Vagina (tissue), 2 donors: Measurements from ENCODE around the gene CAAP1. TPM values are rescaled to one million over a fixed set of nuclear protein-coding genes. Genes with fewer than 3 reads are reported as not detected.

Experiments used
- DNase-seq, 2 donors: peaks; one replicate each; pipeline ENCODE4 v3.0.0-alpha.2; 2017; ENCODE audit errors: extremely low spot score in 2 of 2
- H3K27ac ChIP-seq: fragments of 200-600 bp; sonication (generic); one replicate; pipeline ENCODE4 v1.5.1; 2019
- H3K27me3 ChIP-seq: fragments of 200-600 bp; sonication (generic); one replicate; pipeline ENCODE4 v1.5.1; 2019
- H3K36me3 ChIP-seq, 2 donors: fragments of 200-600 bp; sonication (generic); one replicate each; pipeline ENCODE4 v1.5.1; 2017 to 2019
- H3K4me1 ChIP-seq: fragments of 200-600 bp; sonication (generic); one replicate; pipeline ENCODE4 v1.5.1; 2019
- H3K4me3 ChIP-seq, 2 donors: fragments of 200-600 bp; sonication (generic); 1 replicate in 1 of 2; 2 replicates in 1 of 2; pipeline ENCODE4 v1.5.1; 2016 to 2019
- H3K9me3 ChIP-seq: fragments of 200-600 bp; sonication (generic); one replicate; pipeline ENCODE4 v1.5.1; 2019
- CTCF ChIP-seq, 3 experiments: fragments of 450-650 bp in 2 of 3; fragments of 200-600 bp in 1 of 3; sonication (generic) in 1 of 3; IDR thresholded peaks; one replicate each; pipeline ENCODE4 v1.5.1; 2017 to 2019; ENCODE audit warnings: antibody characterized with exemption in 3 of 3, mild to moderate bottlenecking in 2 of 3, moderate library complexity in 2 of 3
- POLR2A ChIP-seq, 2 donors: fragments of 450-650 bp; IDR thresholded peaks; one replicate each; pipeline ENCODE4 v1.6.1; 2017; ENCODE audit warnings: antibody characterized with exemption in 2 of 2, mild to moderate bottlenecking in 2 of 2, moderate library complexity in 2 of 2
- POLR2AphosphoS5 ChIP-seq, 2 donors: sonication (generic); formaldehyde crosslinking; IDR thresholded peaks; one replicate each; pipeline ENCODE4 v1.9.0; 2017; ENCODE audit warnings: antibody characterized with exemption in 2 of 2, mild to moderate bottlenecking in 2 of 2, low read depth in 1 of 2; ENCODE audit not compliant: insufficient read depth in 1 of 2
- intact Hi-C: fragments of 100-400 bp; cut with DNase I; formaldehyde crosslinking; loops from one replicate; pipeline ENCODE4 v1.15.1; 2023
- total RNA-seq: library from RNA; depleted of rRNA; stranded (reverse); fragments of >200 nt; gene quantifications from one replicate; pipeline ENCODE4 v1.2.3, GENCODE V29; 2016

Gene CAAP1
- total RNA-seq, 1 donor from 2014 or later = 10.6 TPM

GRCh38 chr9:26904671-26905070 is 12.1 kb upstream of the CAAP1 start:
- Histone ChIP-seq H3K4me1 (no peaks in the 10 kb centered on the region), H3K9me3 (no peaks in the 10 kb centered on the region), H3K36me3 (peaks cover 0 to 41% of the 10 kb centered on the region in 2 donors), H3K27ac (no peak overlapping the region), H3K4me3 (no peak overlapping the region), H3K27me3 (no peaks in the 10 kb centered on the region)
- no peak for DNase-seq
- no peak for TF ChIP-seq CTCF (IDR thresholded peaks at IDR 0.05)
- TF ChIP-seq POLR2AphosphoS5 (IDR thresholded peaks at IDR 0.05; ENCODE audit: insufficient read depth in 1 of 2, low read depth in 1 of 2) = no peak
- no peak for TF ChIP-seq POLR2A (IDR thresholded peaks at IDR 0.05)
- intact Hi-C loops = no loop called here

GRCh38 chr9:26904070-26904469 is 11.5 kb upstream of the CAAP1 start:
- no peaks in the 10 kb centered on the region for H3K9me3 ChIP-seq
- intact Hi-C loops = no loop called here
- TF ChIP-seq POLR2AphosphoS5 (IDR thresholded peaks at IDR 0.05; ENCODE audit: insufficient read depth in 1 of 2, low read depth in 1 of 2) (no peak), CTCF (IDR thresholded peaks at IDR 0.05) (no peak), POLR2A (IDR thresholded peaks at IDR 0.05) (no peak)
- H3K4me3 ChIP-seq = no peak overlapping the region
- H3K4me1 ChIP-seq = no peaks in the 10 kb centered on the region
- H3K36me3 ChIP-seq = peaks cover 0 to 38% of the 10 kb centered on the region in 2 donors
- H3K27me3 ChIP-seq = no peaks in the 10 kb centered on the region
- DNase-seq = no peak
- H3K27ac ChIP-seq = no peak overlapping the region

- Histone ChIP-seq H3K4me1 (peaks cover 19% of the 10 kb centered on the region), H3K27ac (peak overlapping the region; percentile 89), H3K4me3 (peak overlapping the region; percentile 84 to 95), H3K9me3 (no peaks in the 10 kb centered on the region), H3K36me3 (no peaks in the 10 kb centered on the region), H3K27me3 (no peaks in the 10 kb centered on the region)
- intact Hi-C loops = loop anchor here (10.0 kb wide), 1 partner anchor 52 kb away; the partner anchor contains the start of gene PLAA
- TF ChIP-seq CTCF (IDR thresholded peaks at IDR 0.05) (no peak), POLR2A (IDR thresholded peaks at IDR 0.05) (no peak), POLR2AphosphoS5 (IDR thresholded peaks at IDR 0.05; ENCODE audit: insufficient read depth in 1 of 2, low read depth in 1 of 2) (no peak)
- DNase-seq = no peak
Observed at GRCh38 chr9:26893030-26893676, 551 bp upstream of the CAAP1 start.

- no peak for DNase-seq
- H3K4me1 ChIP-seq = peaks cover 19% of the 10 kb centered on the region
- peak overlapping the region; percentile 84 to 95 for H3K4me3 ChIP-seq
- H3K36me3 ChIP-seq = no peaks in the 10 kb centered on the region
- H3K27me3 ChIP-seq = no peaks in the 10 kb centered on the region
- peak overlapping the region; percentile 89 for H3K27ac ChIP-seq
- intact Hi-C loops = loop anchor here (10.0 kb wide), 1 partner anchor 53 kb away; the partner anchor contains the start of gene PLAA
- TF ChIP-seq POLR2AphosphoS5 (IDR thresholded peaks at IDR 0.05; ENCODE audit: insufficient read depth in 1 of 2, low read depth in 1 of 2) = no peak
- TF ChIP-seq POLR2A (IDR thresholded peaks at IDR 0.05) = no peak
- TF ChIP-seq CTCF (IDR thresholded peaks at IDR 0.05) = no peak
- H3K9me3 ChIP-seq = no peaks in the 10 kb centered on the region
Observed at GRCh38 chr9:26891726-26892125, 876 bp downstream of the CAAP1 start.

- intact Hi-C loops = no loop called here
- Histone ChIP-seq H3K27me3 (no peaks in the 10 kb centered on the region), H3K27ac (no peak overlapping the region), H3K9me3 (no peaks in the 10 kb centered on the region), H3K4me1 (peaks cover 19% of the 10 kb centered on the region), H3K4me3 (no peak overlapping the region), H3K36me3 (peaks cover 0 to 1% of the 10 kb centered on the region in 2 donors)
- DNase-seq = no peak
- TF ChIP-seq POLR2AphosphoS5 (IDR thresholded peaks at IDR 0.05; ENCODE audit: insufficient read depth in 1 of 2, low read depth in 1 of 2) = no peak
- TF ChIP-seq CTCF (IDR thresholded peaks at IDR 0.05) = no peak
- TF ChIP-seq POLR2A (IDR thresholded peaks at IDR 0.05) = no peak
Observed at GRCh38 chr9:26888271-26888670, 4.3 kb downstream of the CAAP1 start.
